Liver (tissue), 9 donors: ENCODE data around the gene SEPTIN8. TPM values are rescaled to one million over a fixed set of nuclear protein-coding genes. Genes with fewer than 3 reads are reported as not detected.
"Not testable (repeated sequence)": the region's sequence is repeated elsewhere in the genome, so short reads cannot be mapped to it uniquely, and the experiment has no call there.

ENCODE experiments used
- DNase-seq: peaks from one replicate; pipeline ENCODE4 v3.0.0-alpha.2; 2017; ENCODE audit warnings: low spot score
- H3K27ac ChIP-seq, 2 donors: one replicate each; pipeline ENCODE4 v1.7.0; 2013; ENCODE audit warnings: inconsistent platforms in 2 of 2, low read length in 2 of 2, control low read depth in 1 of 2, low read depth in 1 of 2, mild to moderate bottlenecking in 1 of 2
- H3K27me3 ChIP-seq, 4 donors: one replicate each; pipeline versions ENCODE4 v1.6.1 to v1.7.0; 2013; ENCODE audit warnings: low read length in 3 of 4, inconsistent platforms in 1 of 4, mild to moderate bottlenecking in 1 of 4, moderate library complexity in 1 of 4; ENCODE audit not compliant: control insufficient read depth in 4 of 4, insufficient read depth in 4 of 4
- H3K36me3 ChIP-seq, 4 donors: one replicate each; pipeline versions ENCODE4 v1.6.1 to v1.7.0; 2013; ENCODE audit warnings: low read length in 3 of 4, mild to moderate bottlenecking in 3 of 4, low read depth in 1 of 4, moderate library complexity in 1 of 4; ENCODE audit not compliant: control insufficient read depth in 4 of 4, insufficient read depth in 3 of 4
- H3K4me1 ChIP-seq, 4 donors: one replicate each; pipeline versions ENCODE4 v1.6.1 to v1.7.0; 2013; ENCODE audit warnings: low read length in 3 of 4, mild to moderate bottlenecking in 3 of 4, moderate library complexity in 1 of 4; ENCODE audit not compliant: control insufficient read depth in 4 of 4, insufficient read depth in 4 of 4
- H3K4me3 ChIP-seq, 3 donors: one replicate each; pipeline versions ENCODE4 v1.6.1 to v1.7.0; 2013; ENCODE audit warnings: low read length in 3 of 3, control low read depth in 1 of 3, low read depth in 1 of 3, mild to moderate bottlenecking in 1 of 3
- H3K9ac ChIP-seq, 2 donors: one replicate each; pipeline ENCODE4 v1.7.0; 2013; ENCODE audit warnings: low read length in 2 of 2, mild to moderate bottlenecking in 2 of 2, moderate library complexity in 2 of 2, control low read depth in 1 of 2, low read depth in 1 of 2
- H3K9me3 ChIP-seq, 4 donors: one replicate each; pipeline versions ENCODE4 v1.6.1 to v1.7.0; 2013; ENCODE audit warnings: low read length in 3 of 4; ENCODE audit not compliant: control insufficient read depth in 4 of 4
- ATF3 ChIP-seq: IDR thresholded peaks from 2 replicates; pipeline ENCODE4 v1.6.1; 2016; ENCODE audit warnings: antibody characterized with exemption
- CTCF ChIP-seq: fragments of 150-350 bp; IDR thresholded peaks from 2 replicates; pipeline ENCODE4 v1.5.1; 2017; ENCODE audit warnings: improper control_type of control experiment, low read depth, low read length; ENCODE audit not compliant: missing input control
- EGR1 ChIP-seq, 2 donors: IDR thresholded peaks; 2 replicates each; pipeline ENCODE4 v1.6.1; 2016 to 2018; ENCODE audit warnings: antibody characterized with exemption in 2 of 2, low read depth in 2 of 2
- FOXA1 ChIP-seq: IDR thresholded peaks from 2 replicates; pipeline ENCODE4 v1.6.1; 2016; ENCODE audit warnings: antibody characterized with exemption
- FOXA2 ChIP-seq: IDR thresholded peaks from 2 replicates; pipeline ENCODE4 v1.6.1; 2016; ENCODE audit warnings: antibody characterized with exemption
- GABPA ChIP-seq, 2 donors: IDR thresholded peaks in 1 of 2; conservative IDR thresholded peaks in 1 of 2; 2 replicates each; pipeline ENCODE4 v1.6.1; 2016; ENCODE audit warnings: antibody characterized with exemption in 2 of 2, mild to moderate bottlenecking in 1 of 2, moderate library complexity in 1 of 2
- HNF4A ChIP-seq, 2 donors: conservative IDR thresholded peaks; 2 replicates each; pipeline ENCODE4 v1.6.1; 2016; ENCODE audit warnings: antibody characterized with exemption in 2 of 2, mild to moderate bottlenecking in 2 of 2
- HNF4G ChIP-seq: IDR thresholded peaks from 2 replicates; pipeline ENCODE4 v1.6.1; 2016; ENCODE audit warnings: antibody characterized with exemption
- JUND ChIP-seq, 2 donors: IDR thresholded peaks; 2 replicates each; pipeline ENCODE4 v1.6.1; 2016; ENCODE audit warnings: antibody characterized with exemption in 2 of 2
- MAX ChIP-seq: IDR thresholded peaks from 2 replicates; pipeline ENCODE4 v1.6.1; 2016; ENCODE audit warnings: antibody characterized with exemption
- NR2F2 ChIP-seq: IDR thresholded peaks from 2 replicates; pipeline ENCODE4 v1.6.1; 2016; ENCODE audit warnings: antibody characterized with exemption
- RAD21 ChIP-seq, 2 donors: IDR thresholded peaks; 2 replicates each; pipeline ENCODE4 v1.6.1; 2016; ENCODE audit warnings: antibody characterized with exemption in 2 of 2, mild to moderate bottlenecking in 2 of 2
- REST ChIP-seq: IDR thresholded peaks from 2 replicates; pipeline ENCODE4 v1.6.1; 2016; ENCODE audit warnings: antibody characterized with exemption, mild to moderate bottlenecking
- RXRA ChIP-seq, 2 donors: IDR thresholded peaks; 2 replicates each; pipeline ENCODE4 v1.6.1; 2017 to 2018; ENCODE audit warnings: antibody characterized with exemption in 2 of 2, mild to moderate bottlenecking in 1 of 2
- SP1 ChIP-seq: IDR thresholded peaks from 2 replicates; pipeline ENCODE4 v1.6.1; 2018; ENCODE audit warnings: antibody characterized with exemption, mild to moderate bottlenecking
- TAF1 ChIP-seq: conservative IDR thresholded peaks from 2 replicates; pipeline ENCODE4 v1.6.1; 2016; ENCODE audit warnings: antibody characterized with exemption, mild to moderate bottlenecking
- YY1 ChIP-seq: IDR thresholded peaks from 2 replicates; pipeline ENCODE4 v1.6.1; 2016; ENCODE audit warnings: antibody characterized with exemption, mild to moderate bottlenecking
- ZBTB33 ChIP-seq: IDR thresholded peaks from 2 replicates; pipeline ENCODE4 v1.6.1; 2016; ENCODE audit warnings: antibody characterized with exemption
- WGBS: extraction: QIAGEN DNeasy Blood & Tissue Kit; methylation state at CpG from one replicate; pipeline ENCODE4 v1.1.7; 2013; 5-methylcytosine and 5-hydroxymethylcytosine counted together
- polyA plus RNA-seq, 2 donors: library from polyadenylated mRNA; stranded (reverse) in 1 of 2; unstranded in 1 of 2; fragments of 200-250 nt in 1 of 2; fragments of >200 nt in 1 of 2; fragmentation: Nextera tagmentation in 1 of 2; extraction: Ambion mirVana in 1 of 2; gene quantifications; one replicate each; pipeline versions ENCODE4 v1.2.1 to v1.2.3, GENCODE V29; 2013 to 2015
- total RNA-seq, 2 donors: library from RNA; depleted of rRNA; stranded (reverse); fragments of >200 nt; gene quantifications; one replicate each; pipeline ENCODE4 v1.2.3, GENCODE V29; 2014
- donor health status: healthy.
- donor health status: healthy.
- donor health status: healthy.
- donor health status: healthy.
- donor health status: healthy.

SEPTIN8 gene
- total and polyA plus RNA-seq, 4 donors, result 4.7 to 16.5 (median 9.8) TPM

GRCh38 chr5:132802685-132803066 lies 25.6 kb upstream of the SEPTIN8 start:
- 89% methylated on average over 5 of the region's 5 CpGs for WGBS
- peaks cover 5 to 11% (median 8%) of the 10 kb centered on the region in 4 donors for H3K4me1 ChIP-seq
- H3K9me3 ChIP-seq, H3K27me3 ChIP-seq, DNase-seq, H3K4me3 ChIP-seq, H3K9ac ChIP-seq, H3K27ac ChIP-seq, H3K36me3 ChIP-seq: not testable (repeated sequence)

- WGBS, result 90% methylated on average over 5 of the region's 5 CpGs
- TF ChIP-seq MAX (no peak), RAD21 (IDR thresholded peaks at IDR 0.05) (peak in 1 of 2 donors; percentile 10)
Observed at GRCh38 chr5:132802044-132802684, 25.1 kb upstream of the SEPTIN8 start.

GRCh38 chr5:132800545-132800944 lies 23.5 kb upstream of the SEPTIN8 start:
- Histone ChIP-seq H3K4me1 (no peaks in the 10 kb centered on the region), H3K27me3 (no peaks in the 10 kb centered on the region), H3K9ac (no peak overlapping the region), H3K4me3 (no peak overlapping the region), H3K27ac (no peak overlapping the region), H3K9me3 (no peaks in the 10 kb centered on the region), H3K36me3 (no peaks in the 10 kb centered on the region)
- no peak for DNase-seq
- WGBS, result 91% methylated on average over 2 of the region's 2 CpGs
- no peak for TF ChIP-seq RXRA (IDR thresholded peaks at IDR 0.05)
- TF ChIP-seq CTCF, result no peak
- no peak for TF ChIP-seq MAX
- TF ChIP-seq EGR1 (IDR thresholded peaks at IDR 0.05; ENCODE audit: low read depth in 2 of 2), result no peak
- no peak for TF ChIP-seq TAF1
- no peak for TF ChIP-seq FOXA2
- TF ChIP-seq NR2F2, result no peak
- no peak for TF ChIP-seq ATF3
- no peak for TF ChIP-seq SP1
- TF ChIP-seq ZBTB33, result no peak
- TF ChIP-seq REST, result no peak
- no peak for TF ChIP-seq HNF4A (conservative IDR thresholded peaks at IDR 0.05)
- no peak for TF ChIP-seq GABPA (IDR thresholded peaks at IDR 0.05 in 1 of 2, conservative IDR thresholded peaks at IDR 0.05 in 1 of 2)
- TF ChIP-seq HNF4G, result no peak
- no peak for TF ChIP-seq YY1
- no peak for TF ChIP-seq RAD21 (IDR thresholded peaks at IDR 0.05)
- no peak for TF ChIP-seq JUND (IDR thresholded peaks at IDR 0.05)
- TF ChIP-seq FOXA1, result no peak

More at GRCh38 chr5:132802044-132802684, 25.1 kb upstream of the SEPTIN8 start:
- H3K9me3 ChIP-seq, result no peaks in the 10 kb centered on the region
- no peak overlapping the region for H3K9ac ChIP-seq
- DNase-seq, result no peak
- peaks cover 2 to 6% (median 5%) of the 10 kb centered on the region in 4 donors for H3K4me1 ChIP-seq
- H3K27me3 ChIP-seq, result no peaks in the 10 kb centered on the region
- no peaks in the 10 kb centered on the region for H3K36me3 ChIP-seq
- no peak overlapping the region for H3K27ac ChIP-seq
- H3K4me3 ChIP-seq, result no peak overlapping the region
